Measurements from ENCODE around the gene ZNF552.
"Not testable (repeated sequence)": the region's sequence is repeated elsewhere in the genome, so short reads cannot be mapped to it uniquely, and the experiment has no call there.

GRCh38 chr19:57849666-57850473, 35.2 kb upstream of the ZNF552 start, which contains the start of gene ZNF587:
- TF ChIP-seq CTCF (IDR thresholded peaks at IDR 0.05); EP300 (IDR thresholded peaks at IDR 0.05); POLR2A (IDR thresholded peaks at IDR 0.05; ENCODE audit: low read depth): not testable (repeated sequence)
- TF ChIP-seq POLR2AphosphoS5 (IDR thresholded peaks at IDR 0.05) = peak; percentile 72 to 75

All from esophagus muscularis mucosa (tissue), 4 donors.